NB4 (cell line): ENCODE measurements around the gene DCTN2.

ENCODE experiments used
- CTCF ChIP-seq: IDR thresholded peaks from one replicate; pipeline ENCODE4 v1.5.1; 2012; ENCODE audit warnings: low read depth, low read length
- MAX ChIP-seq: IDR thresholded peaks from 2 replicates; pipeline ENCODE4 v1.6.1; 2011; ENCODE audit warnings: low read depth, low read length
- POLR2A ChIP-seq: IDR thresholded peaks from 2 replicates; pipeline ENCODE4 v1.6.1; 2011; ENCODE audit warnings: mild to moderate bottlenecking; ENCODE audit not compliant: insufficient read length; ENCODE audit errors: extremely low read depth

DNA sequence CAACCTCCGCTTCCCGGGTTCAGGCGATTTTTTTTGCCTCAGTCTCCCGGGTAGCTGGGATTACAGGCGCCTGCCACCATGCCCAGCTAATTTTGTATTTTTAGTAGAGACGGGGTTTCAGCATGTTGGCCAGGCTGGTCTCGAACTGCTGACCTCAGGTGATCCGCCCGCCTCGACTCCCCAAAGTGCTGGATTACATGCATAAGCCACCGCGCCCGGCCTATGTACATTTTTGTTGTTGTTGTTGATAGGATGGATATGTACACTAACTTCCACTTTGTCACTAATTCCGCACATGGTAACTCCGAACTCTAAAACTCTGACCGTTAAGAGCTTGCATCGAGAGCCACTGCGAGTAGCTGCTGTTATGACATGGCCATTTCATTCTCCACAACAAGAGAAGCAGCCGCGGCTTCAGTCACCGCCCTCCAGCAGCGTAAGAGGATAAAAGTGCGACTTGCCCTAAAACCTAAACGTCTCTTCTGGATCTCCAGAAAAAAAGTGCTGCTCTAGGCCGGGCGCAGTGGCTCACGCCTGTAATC lies 59.9 kb downstream of the DCTN2 start:
- TF ChIP-seq POLR2A (no peak), CTCF (no peak), MAX (no peak)
